GM23338 (cell line): ENCODE results near the gene PPP1CC.

Source experiments
- CREB1 ChIP-seq: fragments of 250-450 bp; sonication (Bioruptor Pico); IDR thresholded peaks from 2 replicates; pipeline ENCODE4 v1.5.0; 2020; ENCODE audit warnings: low read depth, mild to moderate bottlenecking, moderate library complexity
- CTCF ChIP-seq, 2 experiments: fragments of 200-600 bp in 1 of 2; sonication (generic) in 1 of 2; conservative IDR thresholded peaks; 2 replicates each; pipeline versions ENCODE4 v1.5.1 to v1.6.1; 2016 to 2017; ENCODE audit warnings: antibody characterized with exemption in 2 of 2, low read depth in 2 of 2, mild to moderate bottlenecking in 2 of 2, moderate library complexity in 1 of 2
- ETS1 ChIP-seq: IDR thresholded peaks from 2 replicates; pipeline ENCODE4 v1.6.1; 2016; ENCODE audit warnings: antibody characterized with exemption
- EZH2 ChIP-seq: fragments of 200-600 bp; sonication (generic); IDR thresholded peaks from one replicate; pipeline ENCODE4 v1.8.0; 2017; ENCODE audit warnings: antibody characterized with exemption, mild to moderate bottlenecking, low read depth; ENCODE audit not compliant: unreplicated experiment
- EZH2phosphoT487 ChIP-seq: fragments of 200-600 bp; sonication (generic); IDR thresholded peaks from one replicate; pipeline ENCODE4 v1.8.1; 2018; ENCODE audit warnings: antibody characterized with exemption; ENCODE audit not compliant: unreplicated experiment
- JUNB ChIP-seq: IDR thresholded peaks from one replicate; pipeline ENCODE4 v1.6.1; 2016; ENCODE audit warnings: antibody characterized with exemption; ENCODE audit not compliant: unreplicated experiment
- POLR2AphosphoS5 ChIP-seq: IDR thresholded peaks from 2 replicates; pipeline ENCODE4 v1.6.1; 2016; ENCODE audit warnings: antibody characterized with exemption, low read depth
- REST ChIP-seq: IDR thresholded peaks from one replicate; pipeline ENCODE4 v1.6.1; 2018; ENCODE audit warnings: antibody characterized with exemption; ENCODE audit not compliant: unreplicated experiment
- STAT1 ChIP-seq: IDR thresholded peaks from one replicate; pipeline ENCODE4 v1.6.1; 2016; ENCODE audit warnings: antibody characterized with exemption; ENCODE audit not compliant: unreplicated experiment
- ZNF331 ChIP-seq: fragments of 250-450 bp; sonication (Bioruptor Pico); IDR thresholded peaks from 2 replicates; pipeline ENCODE4 v1.5.0; 2020; ENCODE audit warnings: low read depth, mild to moderate bottlenecking, moderate library complexity

- TF ChIP-seq CTCF (conservative IDR thresholded peaks at IDR 0.05; ENCODE audit: low read depth in 2 of 2), result no peak
- no peak for TF ChIP-seq REST
- no peak for TF ChIP-seq POLR2AphosphoS5
- TF ChIP-seq ZNF331, result no peak
- no peak for TF ChIP-seq JUNB
- no peak for TF ChIP-seq EZH2
- TF ChIP-seq ETS1, result no peak
- TF ChIP-seq CREB1, result no peak
- TF ChIP-seq EZH2phosphoT487, result no peak
- TF ChIP-seq STAT1, result no peak
Observed at GRCh38 chr12:110778833-110779577, 36.3 kb upstream of the PPP1CC start.
